Fibroblast of lung (primary cell): ENCODE data around the gene GAB2.

Experiments
- CTCF ChIP-seq, 2 donors: IDR thresholded peaks in 1 of 2; conservative IDR thresholded peaks in 1 of 2; 1 replicate in 1 of 2; 2 replicates in 1 of 2; pipeline ENCODE4 v1.5.1; 2011 to 2012; ENCODE audit warnings: low read length in 2 of 2, control low read depth in 1 of 2, inconsistent platforms in 1 of 2, low read depth in 1 of 2, mild to moderate bottlenecking in 1 of 2
- EZH2 ChIP-seq: IDR thresholded peaks from 2 replicates; pipeline ENCODE4 v1.5.1; 2012; ENCODE audit warnings: low read length, control low read depth, mild to moderate bottlenecking; ENCODE audit errors: missing control alignments

GRCh38 chr11:78224906-78225420 lies 192.7 kb downstream of the GAB2 start:
- no peak for TF ChIP-seq CTCF (conservative IDR thresholded peaks at IDR 0.05 in 1 of 2, IDR thresholded peaks at IDR 0.05 in 1 of 2; ENCODE audit: low read depth in 1 of 2, low read length in 2 of 2)
- TF ChIP-seq EZH2: no peak
